ENCODE data around the gene SLC29A2. TPM values are rescaled to one million over a fixed set of nuclear protein-coding genes. Genes with fewer than 3 reads are reported as not detected.
"Not testable (repeated sequence)": the region's sequence is repeated elsewhere in the genome, so short reads cannot be mapped to it uniquely, and the experiment has no call there.

The SLC29A2 gene
- total and polyA plus RNA-seq, 2 donors (not counting 1 experiment from before 2014, with no cell fraction given) = 0.17 to 1.7 TPM

DNA sequence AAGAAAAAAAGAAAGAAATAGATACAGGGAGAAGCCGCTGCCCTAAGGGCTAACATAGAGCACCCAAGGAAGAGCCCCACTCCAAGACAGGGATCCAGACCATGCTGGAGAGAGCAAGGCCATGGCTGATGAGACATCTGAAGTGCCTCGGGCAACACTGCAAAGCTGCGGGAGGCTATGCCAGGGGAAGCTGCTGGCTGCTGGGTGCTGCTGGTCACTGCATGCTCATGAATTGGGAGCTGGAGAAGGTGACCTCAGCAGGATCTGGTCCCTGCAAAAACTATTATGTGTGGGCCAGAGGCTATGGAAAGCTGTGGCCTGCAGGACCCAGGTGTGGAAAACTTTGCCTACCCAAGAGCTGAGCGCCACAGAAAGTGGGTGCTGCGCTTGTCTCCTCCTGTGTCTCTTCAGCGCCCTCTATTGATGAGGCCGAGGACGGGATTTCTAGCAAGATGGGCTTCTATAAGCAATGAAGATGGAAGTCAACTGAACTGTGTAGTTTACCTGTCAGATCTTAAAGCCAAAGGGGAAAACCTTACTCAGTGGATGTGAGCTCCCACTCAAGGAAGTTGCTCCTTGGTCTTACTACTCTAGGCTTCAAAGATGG, 17.3 kb upstream of the SLC29A2 start:
- peak; percentile 56 to 77 for DNase-seq (ENCODE audit: low read depth in 2 of 2)
- TF ChIP-seq, protein P1, sequence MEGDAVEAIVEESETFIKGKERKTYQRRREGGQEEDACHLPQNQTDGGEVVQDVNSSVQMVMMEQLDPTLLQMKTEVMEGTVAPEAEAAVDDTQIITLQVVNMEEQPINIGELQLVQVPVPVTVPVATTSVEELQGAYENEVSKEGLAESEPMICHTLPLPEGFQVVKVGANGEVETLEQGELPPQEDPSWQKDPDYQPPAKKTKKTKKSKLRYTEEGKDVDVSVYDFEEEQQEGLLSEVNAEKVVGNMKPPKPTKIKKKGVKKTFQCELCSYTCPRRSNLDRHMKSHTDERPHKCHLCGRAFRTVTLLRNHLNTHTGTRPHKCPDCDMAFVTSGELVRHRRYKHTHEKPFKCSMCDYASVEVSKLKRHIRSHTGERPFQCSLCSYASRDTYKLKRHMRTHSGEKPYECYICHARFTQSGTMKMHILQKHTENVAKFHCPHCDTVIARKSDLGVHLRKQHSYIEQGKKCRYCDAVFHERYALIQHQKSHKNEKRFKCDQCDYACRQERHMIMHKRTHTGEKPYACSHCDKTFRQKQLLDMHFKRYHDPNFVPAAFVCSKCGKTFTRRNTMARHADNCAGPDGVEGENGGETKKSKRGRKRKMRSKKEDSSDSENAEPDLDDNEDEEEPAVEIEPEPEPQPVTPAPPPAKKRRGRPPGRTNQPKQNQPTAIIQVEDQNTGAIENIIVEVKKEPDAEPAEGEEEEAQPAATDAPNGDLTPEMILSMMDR (conservative IDR thresholded peaks at IDR 0.05 in 1 of 2, IDR thresholded peaks at IDR 0.05 in 1 of 2; ENCODE audit: low read depth in 1 of 2, low read length in 2 of 2) = peak; percentile 87 to 91
- no peak for TF ChIP-seq EZH2 (IDR thresholded peaks at IDR 0.05; ENCODE audit: low read length, missing control alignments)
- Histone ChIP-seq H3K4me2 (ENCODE audit: extremely low read depth, insufficient read depth, low read length) (no peak overlapping the region), H2AFZ (ENCODE audit: low read length) (no peak overlapping the region), H3K9ac (ENCODE audit: insufficient read depth, low read length) (no peak overlapping the region), H3K4me1 (ENCODE audit: control insufficient read depth, extremely low read depth, insufficient read depth, low read length) (peaks cover 2% of the 10 kb centered on the region), H3K9me3 (ENCODE audit: control insufficient read depth, insufficient read depth, low read depth, low read length) (no peaks in the 10 kb centered on the region), H4K20me1 (ENCODE audit: control insufficient read depth, extremely low read depth, insufficient read depth, low read length) (no peaks in the 10 kb centered on the region), H3K27me3 (ENCODE audit: control insufficient read depth, insufficient read depth, low read length) (no peaks in the 10 kb centered on the region), H3K27ac (ENCODE audit: insufficient read depth, low read length) (no peak overlapping the region), H3K36me3 (ENCODE audit: control insufficient read depth, insufficient read depth, low read length) (no peaks in the 10 kb centered on the region), H3K4me3 (replicated peaks in 1 of 4; ENCODE audit: control extremely low read depth in 1 of 4, insufficient read depth in 1 of 4, low read depth in 3 of 4, low read length in 4 of 4) (no peak overlapping the region), H3K79me2 (ENCODE audit: control insufficient read depth, insufficient read depth, low read length) (no peaks in the 10 kb centered on the region)

DNA sequence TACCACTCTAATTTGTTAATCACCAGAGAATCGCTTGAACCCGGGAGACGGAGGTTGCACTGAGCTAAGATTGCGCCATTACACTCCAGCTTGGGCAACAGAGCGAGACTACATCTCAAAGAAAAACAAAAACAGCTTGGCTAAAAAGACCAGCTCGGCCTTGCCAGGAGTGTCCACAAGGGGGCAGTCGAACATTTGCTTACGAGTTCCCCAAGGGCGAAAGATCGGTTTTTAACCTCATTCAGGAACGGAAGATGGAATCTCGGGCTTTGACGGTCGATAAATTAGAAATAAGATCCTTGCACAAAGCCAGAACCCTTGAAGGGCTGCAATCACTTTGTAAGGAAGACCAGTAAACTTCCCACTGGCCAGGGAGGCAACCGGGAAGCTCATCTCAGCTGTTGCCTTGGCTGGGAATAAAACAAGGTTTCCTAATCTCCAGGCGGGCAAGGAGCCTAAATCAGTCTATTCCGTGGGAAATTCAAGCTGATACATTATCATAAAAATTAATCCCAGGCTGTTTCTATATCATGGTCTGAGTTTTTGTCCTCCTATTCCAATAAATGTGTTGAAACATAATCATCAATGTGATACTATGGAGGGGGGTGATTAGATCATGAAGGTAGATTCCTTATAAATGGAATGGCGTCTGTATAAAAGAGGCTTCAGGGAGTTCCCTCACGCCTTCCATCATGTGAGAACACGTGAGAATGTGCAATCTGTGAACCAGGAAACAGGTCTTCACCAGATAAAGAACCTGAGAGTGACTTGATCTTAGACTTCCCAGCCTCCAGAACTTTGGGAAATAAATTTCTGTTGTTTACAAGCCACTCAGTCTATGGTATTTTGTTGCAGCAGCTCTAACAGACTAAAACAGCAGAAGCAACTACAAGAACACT, 14.9 kb upstream of the SLC29A2 start:
- Histone ChIP-seq H3K9ac (ENCODE audit: insufficient read depth, low read length) (no peak overlapping the region), H3K27me3 (ENCODE audit: control insufficient read depth, insufficient read depth, low read length) (no peaks in the 10 kb centered on the region), H3K9me3 (ENCODE audit: control insufficient read depth, insufficient read depth, low read depth, low read length) (no peaks in the 10 kb centered on the region), H3K36me3 (ENCODE audit: control insufficient read depth, insufficient read depth, low read length) (no peaks in the 10 kb centered on the region), H3K79me2 (ENCODE audit: control insufficient read depth, insufficient read depth, low read length) (no peaks in the 10 kb centered on the region), H3K27ac (ENCODE audit: insufficient read depth, low read length) (no peak overlapping the region), H3K4me2 (ENCODE audit: extremely low read depth, insufficient read depth, low read length) (peak overlapping the region; percentile 61), H4K20me1 (ENCODE audit: control insufficient read depth, extremely low read depth, insufficient read depth, low read length) (no peaks in the 10 kb centered on the region), H3K4me1 (ENCODE audit: control insufficient read depth, extremely low read depth, insufficient read depth, low read length) (peaks cover 2% of the 10 kb centered on the region), H3K4me3 (replicated peaks in 1 of 4; ENCODE audit: control extremely low read depth in 1 of 4, insufficient read depth in 1 of 4, low read depth in 3 of 4, low read length in 4 of 4) (peak overlapping the region in 2 of 4 experiments; percentile 39 to 41), H2AFZ (ENCODE audit: low read length) (peak overlapping the region; percentile 41)
- peak; percentile 64 to 90 for DNase-seq (ENCODE audit: low read depth in 2 of 2)
- TF ChIP-seq, protein P1 (conservative IDR thresholded peaks at IDR 0.05 in 1 of 2, IDR thresholded peaks at IDR 0.05 in 1 of 2; ENCODE audit: low read depth in 1 of 2, low read length in 2 of 2) = peak; percentile 95 to 98
- no peak for TF ChIP-seq EZH2 (IDR thresholded peaks at IDR 0.05; ENCODE audit: low read length, missing control alignments)

DNA sequence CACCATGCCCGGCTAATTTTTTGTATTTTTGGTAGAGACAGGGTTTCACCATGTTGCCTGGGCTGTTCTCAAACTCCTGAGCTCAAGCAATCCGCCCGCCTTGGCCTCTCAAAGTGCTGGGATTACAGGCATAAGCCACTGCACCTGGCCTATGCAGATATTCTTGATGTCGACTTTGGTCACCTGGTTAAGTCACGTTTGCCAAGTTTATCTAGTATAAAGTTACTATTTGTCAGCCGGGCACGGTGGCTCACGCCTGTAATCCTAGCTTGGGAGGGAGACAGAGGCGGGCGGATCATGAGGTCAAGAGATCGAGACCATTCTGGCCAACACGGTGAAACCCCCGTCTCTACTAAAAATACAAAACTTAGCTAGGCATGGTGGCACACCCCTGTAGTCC, 12.8 kb upstream of the SLC29A2 start:
- H3K9ac ChIP-seq (ENCODE audit: insufficient read depth, low read length); H3K79me2 ChIP-seq (ENCODE audit: control insufficient read depth, insufficient read depth, low read length); H3K36me3 ChIP-seq (ENCODE audit: control insufficient read depth, insufficient read depth, low read length); H3K27ac ChIP-seq (ENCODE audit: insufficient read depth, low read length); DNase-seq (ENCODE audit: low read depth in 2 of 2); H3K4me1 ChIP-seq (ENCODE audit: control insufficient read depth, extremely low read depth, insufficient read depth, low read length); H3K9me3 ChIP-seq (ENCODE audit: control insufficient read depth, insufficient read depth, low read depth, low read length); H4K20me1 ChIP-seq (ENCODE audit: control insufficient read depth, extremely low read depth, insufficient read depth, low read length); H3K27me3 ChIP-seq (ENCODE audit: control insufficient read depth, insufficient read depth, low read length); H3K4me3 ChIP-seq (replicated peaks in 1 of 4; ENCODE audit: control extremely low read depth in 1 of 4, insufficient read depth in 1 of 4, low read depth in 3 of 4, low read length in 4 of 4); H2AFZ ChIP-seq (ENCODE audit: low read length); H3K4me2 ChIP-seq (ENCODE audit: extremely low read depth, insufficient read depth, low read length): not testable (repeated sequence)

DNA sequence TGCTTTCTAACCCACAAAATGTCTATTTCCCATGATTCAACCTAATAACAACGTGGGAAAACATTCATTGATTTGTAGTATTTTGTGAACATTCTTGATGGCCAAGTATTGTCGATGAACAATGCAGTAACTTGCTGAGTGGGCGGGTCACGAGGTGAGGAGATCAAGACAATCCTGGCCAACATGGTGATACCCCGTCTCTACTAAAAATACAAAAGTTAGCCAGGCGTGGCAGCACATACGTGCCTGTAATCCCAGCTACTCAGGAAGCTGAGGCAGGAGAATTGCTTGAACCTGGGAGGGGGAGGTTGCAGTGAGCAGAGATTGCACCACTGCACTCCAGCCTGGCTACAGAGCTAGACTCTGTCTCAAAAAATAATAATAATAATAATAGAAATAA, 8.7 kb upstream of the SLC29A2 start:
- H3K9ac ChIP-seq (ENCODE audit: insufficient read depth, low read length); H3K27me3 ChIP-seq (ENCODE audit: control insufficient read depth, insufficient read depth, low read length); H3K27ac ChIP-seq (ENCODE audit: insufficient read depth, low read length); H3K4me2 ChIP-seq (ENCODE audit: extremely low read depth, insufficient read depth, low read length); H3K4me3 ChIP-seq (replicated peaks in 1 of 4; ENCODE audit: control extremely low read depth in 1 of 4, insufficient read depth in 1 of 4, low read depth in 3 of 4, low read length in 4 of 4); H2AFZ ChIP-seq (ENCODE audit: low read length); H3K79me2 ChIP-seq (ENCODE audit: control insufficient read depth, insufficient read depth, low read length); H3K36me3 ChIP-seq (ENCODE audit: control insufficient read depth, insufficient read depth, low read length); H3K4me1 ChIP-seq (ENCODE audit: control insufficient read depth, extremely low read depth, insufficient read depth, low read length); H3K9me3 ChIP-seq (ENCODE audit: control insufficient read depth, insufficient read depth, low read depth, low read length); H4K20me1 ChIP-seq (ENCODE audit: control insufficient read depth, extremely low read depth, insufficient read depth, low read length); DNase-seq (ENCODE audit: low read depth in 2 of 2): not testable (repeated sequence)

DNA sequence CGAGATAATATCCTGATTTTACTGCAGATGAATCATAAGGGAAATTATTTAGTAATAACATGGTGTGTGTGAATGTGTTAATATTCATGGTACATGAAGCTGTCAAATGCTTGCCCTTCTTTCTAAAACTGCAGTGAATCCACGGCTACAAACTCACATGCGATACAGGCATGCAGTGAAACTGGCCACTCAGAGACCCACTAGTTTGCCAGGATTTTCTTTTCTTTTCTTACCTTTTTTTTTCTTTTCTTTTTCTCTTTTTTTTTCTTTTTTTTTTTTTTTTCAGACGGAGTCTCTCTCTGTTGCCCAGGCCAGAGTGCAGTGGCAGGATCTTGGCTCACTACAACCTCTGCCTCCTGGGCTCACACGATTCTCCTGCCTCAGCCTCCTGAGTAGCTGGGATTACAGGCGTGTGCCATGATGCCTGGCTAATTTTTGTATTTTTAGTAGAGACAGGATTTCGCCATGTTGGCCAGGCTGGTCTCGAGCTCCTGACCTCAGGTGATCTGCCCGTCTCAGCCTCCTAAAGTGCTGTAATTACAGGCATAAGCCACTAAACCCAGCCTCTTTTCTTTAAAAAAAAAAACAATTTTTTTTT, 2.2 kb upstream of the SLC29A2 start:
- H3K27ac ChIP-seq (ENCODE audit: insufficient read depth, low read length); H3K79me2 ChIP-seq (ENCODE audit: control insufficient read depth, insufficient read depth, low read length); H3K9me3 ChIP-seq (ENCODE audit: control insufficient read depth, insufficient read depth, low read depth, low read length); H3K4me1 ChIP-seq (ENCODE audit: control insufficient read depth, extremely low read depth, insufficient read depth, low read length); H3K4me2 ChIP-seq (ENCODE audit: extremely low read depth, insufficient read depth, low read length); H4K20me1 ChIP-seq (ENCODE audit: control insufficient read depth, extremely low read depth, insufficient read depth, low read length); H3K9ac ChIP-seq (ENCODE audit: insufficient read depth, low read length); H2AFZ ChIP-seq (ENCODE audit: low read length); H3K36me3 ChIP-seq (ENCODE audit: control insufficient read depth, insufficient read depth, low read length); DNase-seq (ENCODE audit: low read depth in 2 of 2); H3K4me3 ChIP-seq (replicated peaks in 1 of 4; ENCODE audit: control extremely low read depth in 1 of 4, insufficient read depth in 1 of 4, low read depth in 3 of 4, low read length in 4 of 4): not testable (repeated sequence)
- peaks cover 19% of the 10 kb centered on the region for H3K27me3 ChIP-seq (ENCODE audit: control insufficient read depth, insufficient read depth, low read length)

Data from fibroblast of lung (primary cell).